HTERT RPE-1 (cell line): ENCODE measurements around the gene ELOVL5.
"Not testable (repeated sequence)": the region's sequence is repeated elsewhere in the genome, so short reads cannot be mapped to it uniquely, and the experiment has no call there.

Experiments
- in situ Hi-C: fragments of 300-500 bp; cut with MboI; formaldehyde crosslinking; loops from 4 replicates; pipeline ENCODE4 v1.14.3; 2020; ENCODE audit warnings: low sequenced_read_pairs

Gene ELOVL5

DNA sequence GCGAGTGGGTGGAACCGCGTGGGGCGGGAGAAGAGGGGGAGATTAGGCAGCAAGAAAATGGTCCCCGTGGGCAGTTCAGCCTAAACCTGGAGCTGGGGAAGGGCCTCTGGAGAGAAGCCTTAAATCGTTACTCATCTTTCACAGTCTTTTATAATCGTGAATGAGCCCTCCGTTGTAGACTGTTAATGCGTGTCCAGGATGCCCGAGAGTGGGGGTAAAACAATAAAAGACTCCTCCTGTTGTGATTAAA, 11.0 kb upstream of the ELOVL5 start:
- in situ Hi-C loops: no loop called here

- in situ Hi-C loops: no loop called here
Measured at GRCh38 chr6:53359095-53359842, 10.5 kb upstream of the ELOVL5 start.

DNA sequence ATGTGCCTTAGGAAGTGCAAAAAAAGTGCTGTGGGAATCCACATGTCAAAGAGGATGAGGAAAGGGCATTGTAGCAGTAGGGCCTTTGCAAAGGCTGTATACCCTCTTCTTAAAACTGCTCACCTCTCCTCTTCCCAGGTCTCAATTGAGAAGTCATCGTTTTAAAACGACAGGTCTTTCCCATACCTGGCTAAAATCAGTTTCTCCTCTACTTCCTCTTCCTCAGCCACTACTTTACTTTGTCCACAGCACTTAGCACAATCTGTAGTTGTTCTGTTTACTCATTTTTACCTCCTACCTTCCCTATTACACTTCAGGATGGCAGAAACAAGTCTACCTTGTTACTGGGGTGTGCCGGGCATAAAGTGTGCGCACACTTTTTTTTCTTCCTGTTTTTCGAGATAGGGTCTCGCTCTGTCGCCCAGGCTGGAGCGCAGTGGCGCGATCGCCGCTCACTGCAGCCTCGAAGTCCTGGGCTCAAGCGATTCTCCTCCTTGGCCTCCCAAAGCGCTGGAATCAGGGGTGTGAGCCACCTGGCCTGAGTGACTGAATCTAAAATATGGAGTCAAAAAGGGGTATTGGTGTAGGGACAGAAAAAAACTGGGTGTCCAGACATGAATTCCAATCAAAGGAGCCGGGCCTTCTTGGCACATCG, 9.8 kb upstream of the ELOVL5 start:
- in situ Hi-C loops: no loop called here

DNA sequence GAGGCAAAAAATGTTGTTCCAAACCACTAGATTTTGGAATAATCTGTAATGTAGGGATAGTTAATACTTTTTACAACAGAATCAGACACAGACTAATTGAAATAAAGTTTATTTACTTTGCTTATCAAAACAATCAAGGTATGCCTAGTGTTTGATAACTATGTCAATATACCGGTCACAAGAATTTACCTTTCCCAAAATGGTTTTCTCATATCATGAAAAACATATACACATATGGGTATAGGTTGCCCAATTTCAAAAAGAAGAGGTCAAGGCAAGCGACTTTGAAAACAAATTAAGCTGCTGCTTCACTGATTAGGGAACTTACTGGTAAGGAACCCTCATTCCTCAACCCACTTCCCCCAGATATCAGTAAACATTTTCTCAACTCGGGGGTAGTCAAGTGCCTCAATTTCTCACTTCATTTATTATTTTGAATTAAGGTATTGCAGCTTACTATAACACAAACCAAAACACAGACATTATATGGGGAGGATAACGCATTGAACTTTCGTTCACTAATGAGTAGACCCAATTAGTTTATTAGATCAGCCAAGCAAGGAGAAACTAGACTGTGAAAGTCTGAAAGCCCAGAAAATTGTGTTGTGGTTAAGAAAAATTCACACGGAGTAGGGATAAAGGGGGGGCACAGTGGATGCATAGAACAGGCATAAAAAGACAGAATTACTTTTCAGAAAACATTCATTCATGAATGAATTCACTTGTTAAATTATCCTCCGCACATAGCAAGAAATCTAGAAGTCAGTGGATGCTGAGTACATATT, 9.0 kb upstream of the ELOVL5 start:
- in situ Hi-C loops: no loop called here

GRCh38 chr6:53353624-53354023, 4.9 kb upstream of the ELOVL5 start:
- in situ Hi-C loops: no loop called here

- in situ Hi-C loops: no loop called here
Measured at GRCh38 chr6:53352360-53352759, 3.6 kb upstream of the ELOVL5 start.

DNA sequence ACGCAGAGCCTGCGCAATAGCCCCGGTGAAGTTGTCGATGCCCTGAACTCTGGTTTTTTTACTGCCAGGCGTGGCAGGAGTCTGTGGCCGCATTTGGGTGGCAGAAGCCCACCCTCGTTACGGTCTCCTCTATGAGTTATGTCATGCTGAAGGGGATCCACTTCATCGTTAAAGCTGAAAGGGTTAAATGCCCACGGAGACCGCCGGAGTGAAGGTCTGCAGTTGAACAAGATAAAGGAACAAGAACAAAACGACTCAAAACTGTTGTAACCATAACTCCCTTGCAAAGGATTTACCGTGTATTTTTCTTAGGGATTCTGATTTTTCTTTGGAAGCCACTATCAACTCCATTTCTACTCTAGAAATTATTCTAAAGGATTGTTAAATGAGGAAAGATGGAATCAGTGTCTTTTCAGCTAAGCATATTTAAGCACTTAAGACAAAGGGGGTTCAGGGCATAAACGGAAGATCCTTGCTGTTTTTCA, 501 bp upstream of the ELOVL5 start:
- in situ Hi-C loops: no loop called here

- in situ Hi-C loops: no loop called here
Measured at GRCh38 chr6:53347921-53348370, 804 bp downstream of the ELOVL5 start.

- in situ Hi-C loops: no loop called here
Measured at GRCh38 chr6:53347250-53347920, 1.4 kb downstream of the ELOVL5 start.

GRCh38 chr6:53346049-53346448, 2.7 kb downstream of the ELOVL5 start:
- in situ Hi-C loops: not testable (repeated sequence)

DNA sequence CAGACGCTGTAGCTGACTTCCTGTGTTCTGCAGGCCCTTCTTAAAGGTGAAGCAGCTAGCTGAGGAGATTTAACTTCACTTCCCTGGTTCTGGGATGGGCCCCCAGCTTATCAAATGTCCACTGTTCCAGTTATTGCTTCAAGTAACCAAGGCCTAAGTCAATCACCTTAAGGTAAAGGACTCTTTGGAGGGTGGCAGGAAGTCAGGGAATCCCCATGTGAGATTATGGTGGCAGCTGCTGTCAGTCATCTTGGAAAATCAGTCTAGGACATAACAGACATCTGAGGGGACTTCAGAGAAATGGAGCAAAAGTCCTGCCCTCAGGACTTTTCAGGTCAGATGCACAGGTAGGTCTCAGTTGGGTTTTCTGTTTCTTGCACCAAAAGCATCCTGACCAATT, 3.8 kb downstream of the ELOVL5 start:
- in situ Hi-C loops: no loop called here

DNA sequence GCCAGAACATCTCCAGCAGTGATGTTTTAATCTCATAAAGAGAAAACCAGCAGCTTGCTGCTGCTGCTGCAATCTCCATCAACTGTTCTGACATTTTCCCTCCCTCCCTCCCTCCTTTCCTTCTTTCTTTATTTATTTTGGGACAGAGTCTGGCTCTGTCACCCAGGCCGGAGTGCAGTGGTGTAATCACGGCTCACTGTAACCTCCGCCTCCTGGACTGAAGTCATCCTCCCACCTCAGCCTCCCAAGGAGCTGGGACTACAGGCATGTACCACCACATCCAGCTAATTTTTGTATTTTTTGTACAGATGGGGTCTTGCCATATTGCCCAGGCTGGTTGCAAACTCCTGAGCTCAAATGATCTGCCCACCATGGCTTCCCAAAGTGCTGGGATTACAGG, 5.7 kb downstream of the ELOVL5 start:
- in situ Hi-C loops: no loop called here

DNA sequence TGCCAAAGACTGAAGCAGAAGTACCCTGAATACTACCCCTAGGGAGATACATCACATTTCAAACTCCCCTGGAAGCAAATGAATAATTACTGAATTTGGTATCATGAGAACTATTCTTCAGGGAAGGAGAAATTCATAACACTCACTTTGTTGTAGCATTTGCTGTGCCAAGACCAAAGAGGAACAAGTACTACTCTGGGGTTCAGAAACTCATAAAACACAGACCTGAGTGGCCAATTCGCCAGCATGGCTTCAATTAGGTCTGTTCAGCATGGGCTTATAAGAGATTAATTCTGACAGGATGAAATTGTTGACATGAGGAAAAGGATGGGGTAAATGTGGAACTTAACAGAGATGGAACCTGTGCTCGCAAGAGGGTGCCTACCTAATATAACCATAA, 6.5 kb downstream of the ELOVL5 start:
- in situ Hi-C loops: no loop called here

- in situ Hi-C loops: no loop called here
Measured at GRCh38 chr6:53340536-53340935, 8.2 kb downstream of the ELOVL5 start.

DNA sequence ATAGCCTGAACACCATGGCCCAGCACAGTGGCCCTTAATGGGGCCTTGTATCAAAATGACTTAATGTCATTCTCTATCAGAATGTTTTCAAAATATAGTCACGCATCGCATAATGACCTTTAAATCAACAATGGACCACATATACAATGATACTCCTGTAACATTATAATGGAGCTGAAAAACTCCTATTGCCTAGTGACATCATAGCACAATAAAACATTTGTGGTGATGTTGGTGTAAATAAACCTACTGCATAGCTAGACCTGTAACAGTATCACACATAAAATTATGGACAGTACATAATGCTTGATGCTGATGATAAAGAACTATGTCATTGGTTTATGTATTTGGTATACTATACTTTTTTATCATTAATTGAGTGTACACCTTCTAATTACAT, 9.3 kb downstream of the ELOVL5 start:
- in situ Hi-C loops: no loop called here

GRCh38 chr6:53338304-53338703, 10.4 kb downstream of the ELOVL5 start:
- in situ Hi-C loops: no loop called here

- in situ Hi-C loops: no loop called here
Measured at GRCh38 chr6:53336070-53336469, 12.7 kb downstream of the ELOVL5 start.

- in situ Hi-C loops: no loop called here
Measured at GRCh38 chr6:53335224-53335994, 13.3 kb downstream of the ELOVL5 start.

- in situ Hi-C loops: no loop called here
Measured at GRCh38 chr6:53333439-53334408, 15.0 kb downstream of the ELOVL5 start.
